Ovary (tissue), 9 donors: ENCODE results near the gene ANKRD33. TPM values are rescaled to one million over a fixed set of nuclear protein-coding genes. Genes with fewer than 3 reads are reported as not detected.

ENCODE experiments used
- DNase-seq, 5 donors: peaks; one replicate each; pipeline ENCODE4 v3.0.0-alpha.2; 2019 to 2020
- H3K27ac ChIP-seq, 2 donors: fragments of 200-600 bp; one replicate each; pipeline versions ENCODE4 v1.5.1 to v1.8.0; 2019 to 2022
- H3K27me3 ChIP-seq: fragments of 200-600 bp; one replicate; pipeline ENCODE4 v1.8.0; 2022
- H3K36me3 ChIP-seq: fragments of 200-600 bp; sonication (generic); one replicate; pipeline ENCODE4 v1.5.1; 2019
- H3K4me1 ChIP-seq: one replicate; pipeline ENCODE4 v1.8.1; 2013; ENCODE audit warnings: mild to moderate bottlenecking, moderate library complexity; ENCODE audit not compliant: insufficient read depth
- H3K4me3 ChIP-seq: fragments of 200-600 bp; sonication (generic); one replicate; pipeline ENCODE4 v1.5.1; 2017
- H3K9me3 ChIP-seq, 2 donors: fragments of 200-600 bp in 1 of 2; sonication (generic) in 1 of 2; one replicate each; pipeline versions ENCODE4 v1.5.1 to v1.8.1; 2013 to 2019; ENCODE audit warnings: mild to moderate bottlenecking in 1 of 2, moderate library complexity in 1 of 2
- EP300 ChIP-seq: sonication (generic); formaldehyde crosslinking; IDR thresholded peaks from one replicate; pipeline ENCODE4 v1.6.1; 2017; ENCODE audit warnings: antibody characterized with exemption
- POLR2A ChIP-seq: fragments of 450-650 bp; IDR thresholded peaks from one replicate; pipeline ENCODE4 v1.6.1; 2017; ENCODE audit warnings: antibody characterized with exemption, mild to moderate bottlenecking, moderate library complexity
- WGBS, 3 donors: extraction: QIAGEN DNeasy Blood & Tissue Kit in 1 of 3; methylation state at CpG; one replicate each; pipeline versions ENCODE4 v1.1.5 to v1.1.7; 2013 to 2017; 5-methylcytosine and 5-hydroxymethylcytosine counted together
- intact Hi-C, 4 donors: fragments of 100-400 bp; cut with DNase I; formaldehyde crosslinking; loops; one replicate each; pipeline versions ENCODE4 v1.11.0 to v1.15.1; 2022 to 2023
- polyA plus RNA-seq, 2 donors: library from polyadenylated mRNA; stranded (reverse); fragments of 200-250 nt in 1 of 2; fragments of 350-450 nt in 1 of 2; fragmentation: Illumina TruSeq in 1 of 2; extraction: RNeasy Lipid Tissue Mini Kit (QIAGEN cat#74804) in 1 of 2; gene quantifications; one replicate each; pipeline ENCODE4 v1.2.3, GENCODE V29; 2013 to 2014
- total RNA-seq, 7 donors: library from RNA; depleted of rRNA in 2 of 7; stranded (reverse); fragments of >200 nt in 2 of 7; fragmentation: NEBNext Ultra II Directional in 3 of 7; extraction: Animal tissue kit (Norgen Biotek cat#: 25700) in 3 of 7; gene quantifications; one replicate each; pipeline versions ENCODE4 v1.1.0 to v1.2.4, GENCODE V29; 2016 to 2023
- TF ChIP-seq, protein P1 (sequence below), 3 donors: fragments of 450-650 bp in 2 of 3; fragments of 200-600 bp in 1 of 3; IDR thresholded peaks; one replicate each; pipeline versions ENCODE4 v1.5.1 to v1.8.0; 2016 to 2022; ENCODE audit warnings: antibody characterized with exemption in 3 of 3, mild to moderate bottlenecking in 1 of 3
- donor health status: DM: no; HTN: no; CAD: no; lungs with moderate emphysema.
- donor health status: DM: no; HTN: no; CAD: no.
- donor health status: Bipolar disorder and iron deficiency.
- donor health status: DM: yes; HTN: yes; CAD: no.
- donor health status: DM: no; HTN: no; CAD: no.
- donor health status: DM: yes; HTN: yes; CAD: no.

Gene ANKRD33
- total and polyA plus RNA-seq, 9 donors = not detected

GRCh38 chr12:51846911-51847642 is 40.8 kb upstream of the ANKRD33 start:
- WGBS, 3 donors = 1% methylated on average over 37 to 59 of the region's 59 CpGs
- no peak overlapping the region for H3K27ac ChIP-seq
- intact Hi-C loops = no loop called here

DNA sequence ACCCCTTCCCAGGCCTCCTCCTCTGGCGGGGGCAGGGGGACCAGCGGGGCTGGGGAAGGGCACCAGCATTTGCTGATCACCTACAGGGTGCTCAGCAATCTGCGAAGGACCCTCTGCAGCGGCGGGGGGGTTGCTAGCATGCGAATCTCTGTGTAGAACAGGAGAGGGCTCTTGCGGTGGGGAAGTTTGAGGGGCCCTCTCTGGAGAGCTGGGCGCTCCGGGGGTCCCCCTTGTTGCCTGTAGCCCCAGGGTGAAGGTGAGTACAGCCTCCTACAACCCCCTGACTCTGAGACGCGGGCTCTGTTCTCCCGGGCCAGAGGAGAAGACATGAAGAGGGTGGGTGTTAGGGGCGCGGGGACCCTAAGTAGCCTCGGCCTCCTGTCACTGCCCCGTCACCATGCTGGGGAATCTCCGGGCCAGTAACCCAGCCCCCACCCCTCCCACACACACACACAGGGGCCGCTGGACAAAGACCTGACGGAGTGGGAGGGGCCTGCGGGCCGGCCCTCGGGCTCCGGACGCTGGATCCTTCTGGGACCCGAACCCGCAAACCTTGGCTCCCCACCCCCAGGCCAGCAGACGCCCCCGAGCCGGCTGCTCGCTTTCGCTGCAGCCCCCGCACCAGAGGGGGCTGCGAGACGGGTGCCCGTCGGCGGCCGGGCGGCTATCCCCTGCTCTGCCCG is 40.1 kb upstream of the ANKRD33 start:
- Histone ChIP-seq H3K27me3 (no peaks in the 10 kb centered on the region), H3K9me3 (no peaks in the 10 kb centered on the region), H3K36me3 (no peaks in the 10 kb centered on the region), H3K27ac (peak overlapping the region in 1 of 2 donors; percentile 32), H3K4me1 (peaks cover 2% of the 10 kb centered on the region), H3K4me3 (peak overlapping the region; percentile 31)
- no peak for DNase-seq
- TF ChIP-seq, protein P1, sequence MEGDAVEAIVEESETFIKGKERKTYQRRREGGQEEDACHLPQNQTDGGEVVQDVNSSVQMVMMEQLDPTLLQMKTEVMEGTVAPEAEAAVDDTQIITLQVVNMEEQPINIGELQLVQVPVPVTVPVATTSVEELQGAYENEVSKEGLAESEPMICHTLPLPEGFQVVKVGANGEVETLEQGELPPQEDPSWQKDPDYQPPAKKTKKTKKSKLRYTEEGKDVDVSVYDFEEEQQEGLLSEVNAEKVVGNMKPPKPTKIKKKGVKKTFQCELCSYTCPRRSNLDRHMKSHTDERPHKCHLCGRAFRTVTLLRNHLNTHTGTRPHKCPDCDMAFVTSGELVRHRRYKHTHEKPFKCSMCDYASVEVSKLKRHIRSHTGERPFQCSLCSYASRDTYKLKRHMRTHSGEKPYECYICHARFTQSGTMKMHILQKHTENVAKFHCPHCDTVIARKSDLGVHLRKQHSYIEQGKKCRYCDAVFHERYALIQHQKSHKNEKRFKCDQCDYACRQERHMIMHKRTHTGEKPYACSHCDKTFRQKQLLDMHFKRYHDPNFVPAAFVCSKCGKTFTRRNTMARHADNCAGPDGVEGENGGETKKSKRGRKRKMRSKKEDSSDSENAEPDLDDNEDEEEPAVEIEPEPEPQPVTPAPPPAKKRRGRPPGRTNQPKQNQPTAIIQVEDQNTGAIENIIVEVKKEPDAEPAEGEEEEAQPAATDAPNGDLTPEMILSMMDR (IDR thresholded peaks at IDR 0.05) = no peak
- TF ChIP-seq EP300 (no peak), POLR2A (no peak)
- intact Hi-C loops = no loop called here
- WGBS, 3 donors = 2 to 7% (median 2%) methylated on average over 15 to 40 of the region's 40 CpGs

More at GRCh38 chr12:51846911-51847642, 40.8 kb upstream of the ANKRD33 start:
- Histone ChIP-seq H3K9me3 (no peaks in the 10 kb centered on the region), H3K36me3 (no peaks in the 10 kb centered on the region), H3K4me3 (peak overlapping the region; percentile 31), H3K27me3 (no peaks in the 10 kb centered on the region), H3K4me1 (peaks cover 2% of the 10 kb centered on the region)
- TF ChIP-seq, protein P1 (IDR thresholded peaks at IDR 0.05) = no peak
- no peak for TF ChIP-seq POLR2A
- TF ChIP-seq EP300 = no peak
- peak in 2 of 5 donors; percentile 29 to 41 for DNase-seq

DNA sequence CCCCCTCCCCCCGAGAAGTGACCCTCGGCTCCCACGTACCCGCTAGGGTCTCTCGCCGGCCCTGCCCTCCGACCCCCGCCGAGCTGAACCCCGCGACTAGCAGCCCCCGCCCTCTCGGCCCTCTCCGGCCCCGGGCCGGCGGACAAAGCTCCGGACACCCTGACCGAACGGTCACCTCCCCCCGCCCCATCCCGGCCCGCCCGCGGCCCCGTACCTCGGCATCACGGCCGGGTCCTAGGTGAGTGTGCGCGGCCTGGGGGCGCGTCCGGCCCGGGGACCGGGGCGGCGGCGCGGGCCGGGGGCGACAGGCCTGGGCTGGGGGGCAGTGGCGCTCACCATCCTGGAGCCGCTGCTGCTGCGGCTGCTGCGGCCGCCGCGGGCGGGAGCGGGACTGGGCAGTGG is 39.6 kb upstream of the ANKRD33 start, which contains the start of gene FIGNL2:
Gene FIGNL2 (minus strand): TSS at position 393 of the 402 bp plus-strand sequence. CDS start 26,305 bp downstream, outside the sequence.
- Histone ChIP-seq H3K4me3 (peak within 1 kb of the TSS; percentile 31), H3K9me3 (no peaks in the 10 kb centered on the region), H3K27ac (peak within 1 kb of the TSS in 1 of 2 donors; percentile 32), H3K27me3 (no peaks in the 10 kb centered on the region), H3K4me1 (peaks cover 2% of the 10 kb centered on the region), H3K36me3 (no peaks in the 10 kb centered on the region)
- TF ChIP-seq EP300 (no peak), POLR2A (no peak)
- TF ChIP-seq, protein P1 (IDR thresholded peaks at IDR 0.05) = no peak
- DNase-seq = no peak
- WGBS, 3 donors = 1 to 3% (median 3%) methylated on average over 9 to 51 of the region's 51 CpGs
- intact Hi-C loops = no loop called here

DNA sequence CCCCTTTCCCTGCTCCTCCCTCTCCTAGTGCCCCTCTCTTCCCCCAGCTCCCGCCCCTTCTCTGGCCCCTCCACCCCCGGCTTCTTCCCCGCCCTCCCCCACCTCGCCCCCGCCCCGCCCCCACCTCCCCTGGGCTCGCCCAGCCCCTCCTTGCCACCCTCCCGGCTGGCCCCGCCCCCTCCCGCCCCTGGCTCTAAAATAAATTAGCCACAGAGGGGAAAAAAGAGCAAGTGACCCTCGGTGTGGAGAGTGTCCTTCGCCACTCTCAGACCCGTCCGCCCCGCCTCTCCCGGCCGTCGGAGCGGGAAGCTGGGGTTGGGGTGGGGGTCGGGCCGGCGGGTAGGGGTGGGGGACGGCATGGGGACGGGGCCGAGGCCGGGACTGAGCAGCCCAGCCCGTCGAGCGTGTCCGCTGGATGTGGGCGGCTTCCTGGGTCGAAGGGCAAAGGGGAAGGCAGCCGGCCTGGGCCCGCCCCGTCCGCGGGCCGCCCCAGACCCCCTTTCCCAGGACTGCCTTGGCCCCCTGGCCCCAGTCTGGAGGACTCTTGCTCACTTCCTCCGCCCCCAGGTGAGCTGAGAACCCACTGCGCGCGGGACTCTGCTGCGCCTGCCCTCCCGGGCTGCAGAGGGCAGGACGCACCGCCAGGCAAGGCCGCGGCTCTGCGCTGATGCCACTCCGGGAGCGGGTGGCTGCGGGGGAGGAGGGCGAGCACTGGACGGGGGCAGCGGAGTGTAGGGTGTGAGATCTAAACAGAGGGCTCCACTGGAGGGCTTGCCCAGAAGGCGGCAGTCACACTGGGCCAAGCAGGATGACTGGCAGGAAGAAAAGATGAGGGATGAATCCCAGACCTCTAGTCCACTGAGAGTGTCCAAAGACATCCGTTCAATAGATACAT is 38.8 kb upstream of the ANKRD33 start:
- WGBS, 3 donors = 35 to 74% (median 45%) methylated on average over 25 to 56 of the region's 57 CpGs
- Histone ChIP-seq H3K4me3 (peak overlapping the region; percentile 31), H3K4me1 (peaks cover 2% of the 10 kb centered on the region), H3K27me3 (no peaks in the 10 kb centered on the region), H3K27ac (no peak overlapping the region), H3K9me3 (no peaks in the 10 kb centered on the region), H3K36me3 (no peaks in the 10 kb centered on the region)
- no peak for TF ChIP-seq EP300
- TF ChIP-seq POLR2A = no peak
- TF ChIP-seq, protein P1 (IDR thresholded peaks at IDR 0.05) = no peak
- intact Hi-C loops = no loop called here
- DNase-seq = no peak
